Measurements from ENCODE around the gene SNAPC2.

The SNAPC2 gene

DNA sequence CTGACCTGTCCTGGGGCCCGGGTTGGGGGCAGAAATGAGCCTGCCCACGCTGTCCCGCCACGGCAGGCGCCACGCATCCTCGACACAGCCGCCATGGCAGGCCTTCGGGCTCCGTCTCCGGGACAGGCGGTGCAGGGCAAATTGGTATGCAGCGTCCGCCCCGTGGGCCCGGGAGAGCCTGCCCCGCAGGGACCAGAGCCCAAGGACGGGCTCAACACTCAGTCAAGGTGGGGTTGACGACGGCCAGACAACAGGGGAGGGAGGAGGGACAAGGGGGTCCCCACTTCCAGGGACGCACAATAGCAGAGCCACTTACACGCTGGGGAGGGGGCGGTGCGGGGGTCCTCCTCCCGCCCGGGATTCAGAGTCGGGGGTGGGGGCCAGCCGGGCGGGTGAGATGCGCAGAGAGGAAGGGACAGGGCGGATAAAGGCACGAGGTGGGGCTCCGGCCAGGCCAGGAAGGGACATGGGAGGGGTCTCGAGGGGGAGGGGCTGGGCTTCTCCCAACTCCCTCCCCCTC is 4.6 kb downstream of the SNAPC2 start:
- peak overlapping the region; percentile 12 for H3K4me3 ChIP-seq (ENCODE audit: low read length)
- no peak for DNase-seq (ENCODE audit: low read depth)
- TF ChIP-seq, protein P1, sequence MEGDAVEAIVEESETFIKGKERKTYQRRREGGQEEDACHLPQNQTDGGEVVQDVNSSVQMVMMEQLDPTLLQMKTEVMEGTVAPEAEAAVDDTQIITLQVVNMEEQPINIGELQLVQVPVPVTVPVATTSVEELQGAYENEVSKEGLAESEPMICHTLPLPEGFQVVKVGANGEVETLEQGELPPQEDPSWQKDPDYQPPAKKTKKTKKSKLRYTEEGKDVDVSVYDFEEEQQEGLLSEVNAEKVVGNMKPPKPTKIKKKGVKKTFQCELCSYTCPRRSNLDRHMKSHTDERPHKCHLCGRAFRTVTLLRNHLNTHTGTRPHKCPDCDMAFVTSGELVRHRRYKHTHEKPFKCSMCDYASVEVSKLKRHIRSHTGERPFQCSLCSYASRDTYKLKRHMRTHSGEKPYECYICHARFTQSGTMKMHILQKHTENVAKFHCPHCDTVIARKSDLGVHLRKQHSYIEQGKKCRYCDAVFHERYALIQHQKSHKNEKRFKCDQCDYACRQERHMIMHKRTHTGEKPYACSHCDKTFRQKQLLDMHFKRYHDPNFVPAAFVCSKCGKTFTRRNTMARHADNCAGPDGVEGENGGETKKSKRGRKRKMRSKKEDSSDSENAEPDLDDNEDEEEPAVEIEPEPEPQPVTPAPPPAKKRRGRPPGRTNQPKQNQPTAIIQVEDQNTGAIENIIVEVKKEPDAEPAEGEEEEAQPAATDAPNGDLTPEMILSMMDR (conservative IDR thresholded peaks at IDR 0.05; ENCODE audit: low read depth, low read length) = no peak

DNA sequence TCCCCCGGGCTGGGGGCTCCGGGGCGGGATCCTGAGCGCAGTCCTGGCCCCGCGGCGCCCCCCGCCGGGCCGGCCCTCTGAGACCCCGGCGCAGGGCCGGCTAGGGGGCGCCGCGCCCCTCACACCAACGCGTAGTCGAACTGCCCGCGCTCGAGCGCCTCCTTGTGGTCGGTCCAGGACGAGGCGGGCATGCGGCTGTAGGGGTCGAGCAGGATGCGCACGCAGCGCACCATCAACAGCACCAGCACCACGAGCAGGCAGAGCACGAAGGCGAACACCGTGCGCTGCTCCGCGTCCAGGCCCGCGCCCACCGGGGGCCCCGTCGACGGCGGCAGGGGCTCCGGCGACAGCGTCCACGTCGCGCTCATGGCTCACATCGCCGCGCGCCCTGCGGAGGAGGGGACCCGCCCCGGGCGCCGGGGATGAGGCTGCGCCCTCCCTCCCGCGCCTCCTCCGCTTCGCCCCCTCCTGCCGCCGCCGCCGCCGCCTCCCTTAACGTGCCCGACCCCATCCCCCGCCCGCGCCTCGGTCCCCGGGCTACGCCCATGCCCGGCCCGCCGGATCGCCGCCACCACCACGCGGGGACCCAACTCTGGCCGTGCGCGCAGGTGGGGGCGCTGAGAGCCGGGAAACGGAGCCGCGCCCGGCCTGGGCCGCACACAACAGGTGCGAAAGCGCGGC is 5.2 kb downstream of the SNAPC2 start:
- H3K4me3 ChIP-seq (ENCODE audit: low read length) = peak overlapping the region; percentile 17
- TF ChIP-seq, protein P1 (conservative IDR thresholded peaks at IDR 0.05; ENCODE audit: low read depth, low read length) = peak; percentile 81
- DNase-seq (ENCODE audit: low read depth) = no peak

DNA sequence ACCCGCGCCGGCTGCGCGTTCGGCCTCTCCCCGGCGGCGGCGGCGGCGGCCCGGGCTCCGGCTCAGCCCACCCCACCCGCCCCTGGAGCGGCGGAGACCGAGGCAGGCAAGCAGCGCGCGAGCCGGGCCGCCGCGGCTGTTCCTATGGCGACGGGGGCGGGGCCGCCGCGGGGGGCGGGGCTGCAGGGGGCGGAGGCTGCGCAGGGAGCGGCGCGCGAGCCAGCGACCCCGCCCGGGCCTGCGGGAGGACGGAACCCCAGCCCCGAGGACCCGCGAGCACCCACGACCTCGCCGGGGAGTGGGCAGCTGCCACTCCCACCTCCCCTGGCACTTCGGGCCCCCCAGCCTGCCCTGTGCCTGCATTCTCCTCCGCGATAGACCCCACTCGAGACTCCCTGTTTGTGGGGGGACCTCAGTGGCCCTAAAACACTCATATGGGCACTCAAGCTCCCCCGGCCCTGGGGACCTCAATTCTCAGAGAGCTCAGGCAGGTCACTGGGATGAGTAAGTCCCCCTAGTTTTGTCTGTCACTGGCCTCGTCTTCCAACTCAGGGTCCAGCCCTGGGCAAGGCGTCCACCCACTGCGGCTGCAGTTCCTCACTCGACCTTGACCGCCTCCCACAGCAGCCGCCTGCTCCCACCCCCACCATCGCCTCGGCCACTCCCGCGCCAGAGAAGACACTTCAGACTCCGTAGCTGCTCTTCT is 6.0 kb downstream of the SNAPC2 start, which contains the start of gene CTXN1:
TSS of gene CTXN1 (minus strand) at position 115 of the 706 bp plus-strand sequence. CDS start 597 bp downstream, outside the sequence.
- TF ChIP-seq, protein P1 (conservative IDR thresholded peaks at IDR 0.05; ENCODE audit: low read depth, low read length) = no peak
- no peak for DNase-seq (ENCODE audit: low read depth)
- H3K4me3 ChIP-seq (ENCODE audit: low read length) = peak within 1 kb of the TSS; percentile 42

DNA sequence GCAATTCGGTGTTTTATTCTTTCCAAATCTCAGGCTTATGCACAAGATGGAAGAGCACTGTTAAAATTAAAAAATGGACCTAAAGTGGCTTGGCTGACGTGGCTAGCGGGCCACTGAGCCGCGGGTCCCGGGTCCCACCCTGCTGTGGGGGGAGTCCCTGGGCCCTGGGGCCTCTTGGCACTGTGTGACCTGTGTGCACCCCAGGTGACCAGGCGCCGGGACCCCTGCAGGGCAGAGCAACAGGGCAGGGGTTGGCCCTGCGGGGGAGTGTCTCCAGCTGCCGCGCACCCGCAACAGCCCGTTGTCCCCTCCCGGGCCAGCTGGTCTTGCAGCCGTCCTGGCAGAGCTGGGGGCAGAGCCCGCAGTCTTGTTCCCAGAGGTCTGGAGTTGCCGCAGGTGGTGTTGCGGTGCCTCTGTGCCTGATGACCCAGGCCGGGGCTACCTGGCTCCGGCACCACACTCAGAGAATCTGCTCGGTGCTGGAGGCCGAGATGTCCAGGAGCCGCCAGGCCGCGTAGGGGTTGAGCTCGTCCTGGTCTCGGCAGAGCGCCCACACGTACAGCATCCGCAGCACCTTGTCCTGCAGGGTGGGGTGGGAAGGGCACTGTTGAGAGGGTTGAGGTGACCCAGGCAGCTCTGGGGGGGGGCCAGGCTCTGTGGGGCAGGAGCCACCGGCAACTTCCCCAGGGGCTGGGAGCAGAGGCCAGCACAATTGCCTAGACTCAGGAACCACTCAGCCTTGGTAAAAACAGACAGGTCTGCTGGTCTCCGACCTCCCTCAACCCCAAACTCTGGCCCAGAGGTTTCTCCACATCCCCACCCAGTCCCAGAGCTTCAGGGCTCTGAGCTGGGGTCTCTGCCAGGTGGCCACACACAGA is 6.8 kb downstream of the SNAPC2 start:
- no peak overlapping the region for H3K4me3 ChIP-seq (ENCODE audit: low read length)
- DNase-seq (ENCODE audit: low read depth) = no peak
- TF ChIP-seq, protein P1 (conservative IDR thresholded peaks at IDR 0.05; ENCODE audit: low read depth, low read length) = no peak

DNA sequence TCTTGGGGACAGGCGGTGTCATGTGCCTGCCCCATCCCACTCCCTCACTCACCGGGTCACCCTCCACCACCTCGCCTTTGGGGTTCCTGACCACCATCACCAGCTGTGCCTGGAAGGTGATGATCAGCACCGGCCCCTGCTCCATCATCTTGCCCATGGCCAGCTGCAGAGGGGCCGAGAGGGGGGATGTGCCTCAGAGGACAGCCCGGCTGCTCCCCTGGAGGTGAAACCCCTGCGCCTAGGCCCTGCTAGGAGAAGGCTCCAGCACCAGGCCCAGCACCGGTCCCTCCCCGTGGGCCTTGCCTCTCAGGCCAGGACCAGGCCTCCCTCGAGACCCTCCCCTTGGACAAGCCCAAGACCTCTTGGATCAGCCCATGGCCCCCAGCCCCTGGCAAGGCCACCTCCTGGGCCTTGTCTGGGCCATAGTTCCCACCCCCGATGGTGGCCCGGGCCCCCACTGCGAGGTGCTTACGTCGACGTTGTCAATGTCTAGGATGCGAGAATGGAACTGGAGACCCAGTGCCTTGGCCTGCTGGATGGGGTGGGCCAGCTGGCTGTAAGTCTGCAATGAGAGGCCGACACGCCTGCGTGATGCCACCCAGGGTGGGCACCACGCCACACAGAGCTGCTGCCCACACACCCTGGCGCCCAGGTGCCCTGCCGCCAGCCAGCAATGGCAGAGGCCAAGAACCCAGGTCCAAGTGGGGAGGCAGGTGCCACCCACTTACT is 7.6 kb downstream of the SNAPC2 start:
- DNase-seq (ENCODE audit: low read depth) = no peak
- H3K4me3 ChIP-seq (ENCODE audit: low read length) = no peak overlapping the region
- TF ChIP-seq, protein P1 (conservative IDR thresholded peaks at IDR 0.05; ENCODE audit: low read depth, low read length) = no peak

DNA sequence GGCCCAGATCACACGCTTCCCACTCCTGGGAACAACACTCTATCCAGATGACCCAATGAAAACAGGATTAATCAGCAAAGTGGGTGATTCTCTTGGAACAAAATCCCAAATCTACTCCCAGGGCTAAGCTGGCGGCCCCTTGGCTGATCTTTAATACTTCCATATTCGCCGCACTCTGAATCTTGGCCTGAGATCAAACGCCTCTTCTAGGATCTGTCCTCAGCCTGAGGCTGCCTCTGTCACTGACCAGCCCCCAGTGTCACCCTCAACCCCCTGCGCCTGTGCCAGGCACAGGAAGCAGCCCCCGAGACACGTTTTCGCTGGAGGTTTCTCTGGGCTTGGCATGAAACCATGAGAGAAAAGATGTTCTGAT is 8.2 kb downstream of the SNAPC2 start:
- DNase-seq (ENCODE audit: low read depth) = no peak
- no peak overlapping the region for H3K4me3 ChIP-seq (ENCODE audit: low read length)
- TF ChIP-seq, protein P1 (conservative IDR thresholded peaks at IDR 0.05; ENCODE audit: low read depth, low read length) = no peak

Measured in retinal pigment epithelial cell (primary cell).